PFSK-1 (cell line): ENCODE measurements around the gene INPP4A.

Source experiments
- FOXP2 ChIP-seq: optimal IDR thresholded peaks from 2 replicates; pipeline ENCODE3; 2011; ENCODE audit warnings: borderline replicate concordance, control low read depth, inconsistent platforms; ENCODE audit not compliant: insufficient read depth; ENCODE audit errors: extremely low read length, extremely low read depth
- POLR2AphosphoS5 ChIP-seq: IDR thresholded peaks from 2 replicates; pipeline ENCODE4 v1.6.1; 2012; ENCODE audit warnings: low read depth, mild to moderate bottlenecking, control low read depth, low read length, moderate library complexity
- REST ChIP-seq, 2 experiments: IDR thresholded peaks; 2 replicates each; pipeline versions ENCODE4 v1.6.1 to v1.8.0; 2011 to 2012; ENCODE audit warnings: low read depth in 2 of 2, low read length in 2 of 2, control low read depth in 1 of 2, inconsistent platforms in 1 of 2, mild to moderate bottlenecking in 1 of 2, moderate library complexity in 1 of 2; ENCODE audit not compliant: insufficient read depth in 1 of 2
- SIN3A ChIP-seq: IDR thresholded peaks from 2 replicates; pipeline ENCODE4 v1.6.1; 2012; ENCODE audit warnings: mild to moderate bottlenecking, low read length, moderate library complexity, borderline replicate concordance; ENCODE audit not compliant: insufficient read depth
- TAF1 ChIP-seq: IDR thresholded peaks from 2 replicates; pipeline ENCODE4 v1.6.1; 2012; ENCODE audit warnings: low read length, control low read depth, borderline replicate concordance; ENCODE audit not compliant: insufficient read depth

- TF ChIP-seq POLR2AphosphoS5 (no peak), REST (IDR thresholded peaks at IDR 0.05; ENCODE audit: insufficient read depth in 1 of 2, low read depth in 2 of 2, low read length in 2 of 2) (no peak), TAF1 (no peak), SIN3A (no peak), FOXP2 (no peak)
These were observed 140.7 kb downstream of the INPP4A start for GRCh38 chr2:98585386-98585785.
